Activated CD4-positive, alpha-beta memory T cell treated with anti-CD3 and anti-CD28 coated beads, Interleukin-2, amount 10 ng/mL, durations not matched to agents 7 days and 5 days (primary cell): Measurements from ENCODE around the gene DRD1. TPM values are rescaled to one million over a fixed set of nuclear protein-coding genes. Genes with fewer than 3 reads are reported as not detected.

Experiments
- CTCF ChIA-PET: fragments of 350-600 bp; sonication (Branson Sonifier 250); formaldehyde crosslinking; loops from one replicate; lab custom pipeline; 2021; ENCODE audit warnings: antibody characterized with exemption, inconsistent platforms; lab: Charles Lee
- POLR2A ChIA-PET: fragments of 350-600 bp; sonication (Branson Sonifier 250); formaldehyde crosslinking; loops from one replicate; lab custom pipeline; 2021; ENCODE audit warnings: antibody characterized with exemption; lab: Charles Lee
- DNase-seq: peaks from one replicate; pipeline ENCODE4 v3.0.0-alpha.2; 2020
- H3K27ac Mint-ChIP-seq: one replicate; pipeline ENCODE4 v1.8.0; 2021; ENCODE audit warnings: mild to moderate bottlenecking, mixed read lengths
- H3K27me3 Mint-ChIP-seq: one replicate; pipeline ENCODE4 v1.8.0; 2021; ENCODE audit warnings: mixed read lengths
- H3K36me3 Mint-ChIP-seq: one replicate; pipeline ENCODE4 v1.8.0; 2021; ENCODE audit warnings: low read depth, mixed read lengths
- H3K4me1 Mint-ChIP-seq: one replicate; pipeline ENCODE4 v1.8.0; 2021; ENCODE audit warnings: mixed read lengths
- H3K4me3 Mint-ChIP-seq: one replicate; pipeline ENCODE4 v1.8.0; 2021; ENCODE audit warnings: mild to moderate bottlenecking, mixed read lengths
- H3K9me3 Mint-ChIP-seq: one replicate; pipeline ENCODE4 v1.8.0; 2021; ENCODE audit warnings: mixed read lengths
- total RNA-seq, 2 experiments: library from RNA; stranded (reverse); gene quantifications; one replicate each; pipeline ENCODE4 v1.2.3, GENCODE V29; 2021

DRD1 gene
- total RNA-seq, 2 experiments from 2014 or later, result not detected

DNA sequence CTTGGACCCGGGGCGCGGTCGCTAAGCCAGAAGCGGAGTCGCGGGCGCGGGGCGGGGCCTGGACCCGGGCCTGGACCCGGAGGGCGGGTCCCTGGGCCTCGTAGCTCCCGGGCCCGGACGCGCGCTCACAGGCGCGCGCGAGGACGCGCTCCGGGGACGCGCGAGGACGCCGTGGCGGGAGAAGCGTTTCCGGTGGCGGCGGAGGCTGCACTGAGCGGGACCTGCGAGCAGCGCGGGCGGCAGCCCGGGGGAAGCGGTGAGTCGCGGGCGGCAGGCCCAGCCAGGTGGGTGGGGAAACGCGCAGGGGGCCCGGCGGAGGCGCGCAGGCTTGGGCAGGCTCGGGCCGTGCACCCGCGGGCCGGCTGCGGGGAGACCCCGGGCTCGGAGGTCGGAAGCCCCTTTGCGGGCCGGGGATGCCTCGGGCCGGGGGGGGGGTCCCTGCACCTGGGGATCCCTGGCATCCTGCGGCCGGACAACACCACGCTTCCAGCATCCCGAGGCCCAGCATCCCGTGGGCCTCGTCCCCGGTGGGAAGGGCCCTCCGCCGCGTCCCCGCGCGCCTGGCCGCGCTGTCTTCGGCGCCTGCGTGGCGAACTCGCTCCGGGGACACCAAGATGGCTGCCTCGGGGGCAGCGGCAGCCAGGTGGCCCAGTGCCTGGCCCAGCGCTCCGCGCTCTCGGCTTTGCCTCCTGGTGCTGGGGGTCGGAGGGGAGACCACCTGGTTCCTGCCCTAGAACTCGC is 34.6 kb upstream of the DRD1 start, which contains the start of gene SFXN1:
Gene SFXN1, plus strand, starts transcription at position 177 of the 741 bp plus-strand sequence. CDS start 13,544 bp downstream, outside the sequence.
- H3K36me3 Mint-ChIP-seq, result peaks cover 49% of the 10 kb centered on the region
- peaks cover 11% of the 10 kb centered on the region for H3K27me3 Mint-ChIP-seq
- CTCF ChIA-PET, result interaction anchor here (0.9 to 3.8 kb wide), 2 partner anchors 14 to 222 kb away, joined by 3 to 24 read pairs; no protein-coding TSS in a partner anchor
- H3K27ac Mint-ChIP-seq, result peak within 1 kb of the TSS; percentile 84
- peak; percentile 87 for DNase-seq
- H3K9me3 Mint-ChIP-seq, result no peaks in the 10 kb centered on the region
- peaks cover 44% of the 10 kb centered on the region for H3K4me1 Mint-ChIP-seq
- POLR2A ChIA-PET, result interaction anchor here (0.6 to 4.2 kb wide), 12 partner anchors 8 to 177 kb away, joined by 3 to 97 read pairs (median 3); no protein-coding TSS in a partner anchor
- peak within 1 kb of the TSS; percentile 89 for H3K4me3 Mint-ChIP-seq

DNA sequence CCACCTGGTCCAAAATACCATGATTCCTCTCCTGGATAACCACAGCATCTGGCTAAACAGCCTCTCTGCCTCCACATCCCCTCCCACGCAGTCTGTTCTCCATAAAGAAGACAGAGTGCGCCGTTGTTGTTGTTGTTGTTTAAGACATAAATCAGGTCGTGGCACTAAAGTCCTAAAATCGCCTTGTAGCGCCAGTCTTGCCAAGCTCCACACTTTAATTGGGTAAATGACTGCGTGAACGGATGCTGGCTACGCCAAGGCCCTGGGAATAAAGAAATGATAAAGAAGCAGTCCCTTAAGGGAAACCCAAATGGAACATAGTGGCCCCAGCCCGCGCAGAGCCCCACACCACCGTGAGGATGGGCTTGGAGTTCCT is 34.0 kb upstream of the DRD1 start:
- H3K4me3 Mint-ChIP-seq, result peak overlapping the region; percentile 76
- peak overlapping the region; percentile 67 for H3K27ac Mint-ChIP-seq
- peaks cover 11% of the 10 kb centered on the region for H3K27me3 Mint-ChIP-seq
- POLR2A ChIA-PET, result interaction anchor here (0.6 to 4.2 kb wide), 11 partner anchors 8 to 178 kb away, joined by 3 to 97 read pairs (median 3); no protein-coding TSS in a partner anchor
- H3K36me3 Mint-ChIP-seq, result peaks cover 43% of the 10 kb centered on the region
- CTCF ChIA-PET, result interaction anchor here (3.8 kb wide), 1 partner anchor 13 kb away, joined by 24 read pairs; no protein-coding TSS in a partner anchor
- no peaks in the 10 kb centered on the region for H3K9me3 Mint-ChIP-seq
- no peak for DNase-seq
- peaks cover 38% of the 10 kb centered on the region for H3K4me1 Mint-ChIP-seq

DNA sequence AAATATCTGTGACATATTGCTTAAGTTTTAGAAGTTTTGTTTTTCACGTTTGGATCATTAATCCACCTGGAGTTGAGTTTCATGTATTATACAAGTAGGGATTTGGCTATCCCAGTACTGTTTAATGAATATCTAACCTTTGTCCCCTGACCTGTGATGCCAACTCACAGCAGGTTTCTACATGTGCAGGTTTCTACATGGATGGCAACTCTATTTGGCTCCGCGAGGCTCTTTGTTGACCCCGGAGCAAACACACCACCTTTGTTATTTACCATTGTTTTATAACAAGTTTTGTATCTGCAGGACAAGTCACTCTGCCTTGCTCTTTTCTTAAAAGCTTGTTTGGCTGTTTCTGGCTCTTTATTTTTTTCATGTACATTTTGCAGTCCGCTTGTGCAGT is 33.5 kb upstream of the DRD1 start:
- H3K36me3 Mint-ChIP-seq, result peaks cover 38% of the 10 kb centered on the region
- no peak overlapping the region for H3K27ac Mint-ChIP-seq
- H3K27me3 Mint-ChIP-seq, result peaks cover 11% of the 10 kb centered on the region
- no peaks in the 10 kb centered on the region for H3K9me3 Mint-ChIP-seq
- peaks cover 34% of the 10 kb centered on the region for H3K4me1 Mint-ChIP-seq
- H3K4me3 Mint-ChIP-seq, result peak overlapping the region; percentile 42
- POLR2A ChIA-PET, result interaction anchor here (0.9 to 4.2 kb wide), 7 partner anchors 9 to 179 kb away, joined by 3 to 97 read pairs (median 4); no protein-coding TSS in a partner anchor
- CTCF ChIA-PET, result interaction anchor here (3.8 kb wide), 1 partner anchor 13 kb away, joined by 24 read pairs; no protein-coding TSS in a partner anchor
- no peak for DNase-seq

GRCh38 chr5:175475248-175475647 is 31.3 kb upstream of the DRD1 start:
- no peak overlapping the region for H3K27ac Mint-ChIP-seq
- peaks cover 16% of the 10 kb centered on the region for H3K36me3 Mint-ChIP-seq

DNA sequence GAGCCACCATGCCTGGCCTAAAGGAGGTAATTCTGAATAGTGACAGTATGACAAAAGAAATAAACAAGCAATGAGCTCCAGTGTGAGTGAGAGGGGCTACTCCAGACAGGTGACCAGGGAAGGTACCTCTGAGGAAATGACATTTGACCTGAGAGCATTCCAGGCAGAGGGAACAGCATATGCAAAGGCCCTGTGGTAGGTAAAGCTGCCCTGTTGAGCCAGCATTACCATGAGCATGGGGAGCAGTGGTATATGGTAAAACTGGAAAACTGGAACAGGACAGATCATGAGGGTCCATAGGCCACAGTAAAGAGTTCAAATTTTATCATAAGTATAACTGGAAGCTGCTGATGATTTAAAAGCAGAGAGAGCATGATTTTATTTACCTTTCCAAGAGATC is 28.4 kb upstream of the DRD1 start:
- peaks cover 2% of the 10 kb centered on the region for H3K36me3 Mint-ChIP-seq
- no peak for DNase-seq
- POLR2A ChIA-PET, result no interaction called here
- no peak overlapping the region for H3K27ac Mint-ChIP-seq
- H3K9me3 Mint-ChIP-seq, result no peaks in the 10 kb centered on the region
- H3K27me3 Mint-ChIP-seq, result peaks cover 14% of the 10 kb centered on the region
- H3K4me1 Mint-ChIP-seq, result peaks cover 14% of the 10 kb centered on the region
- H3K4me3 Mint-ChIP-seq, result no peak overlapping the region
- CTCF ChIA-PET, result interaction anchor here (1.8 kb wide), 1 partner anchor 8 kb away, joined by 4 read pairs; no protein-coding TSS in a partner anchor

More at GRCh38 chr5:175475248-175475647, 31.3 kb upstream of the DRD1 start:
- Mint-ChIP-seq H3K27me3 (peaks cover 13% of the 10 kb centered on the region), H3K4me1 (peaks cover 21% of the 10 kb centered on the region), H3K9me3 (no peaks in the 10 kb centered on the region), H3K4me3 (no peak overlapping the region)
- ChIA-PET POLR2A (interaction anchor here (1.3 kb wide), 1 partner anchor 11 kb away, joined by 7 read pairs; no protein-coding TSS in a partner anchor), CTCF (interaction anchor here (3.8 kb wide), 1 partner anchor 10 kb away, joined by 24 read pairs; no protein-coding TSS in a partner anchor)
- no peak for DNase-seq

DNA sequence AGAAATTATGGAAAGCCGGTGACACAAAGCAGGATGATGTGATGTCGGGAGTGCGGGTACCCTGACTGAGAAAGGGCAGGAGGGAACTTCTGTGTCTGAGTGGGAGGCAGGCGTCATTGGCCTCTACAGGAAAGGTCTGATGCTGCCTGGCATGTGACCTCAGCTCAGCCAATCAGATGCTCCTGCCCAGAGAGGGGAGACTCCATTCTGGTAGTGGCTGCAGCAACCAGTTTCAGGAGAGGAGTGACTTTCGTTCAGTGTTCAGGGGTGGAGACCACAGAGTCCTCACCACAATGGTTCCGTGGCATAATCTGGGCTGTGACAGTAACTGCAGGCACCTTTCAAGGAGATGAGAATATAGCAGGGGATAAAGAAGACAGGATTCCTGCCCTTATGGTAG is 27.6 kb upstream of the DRD1 start:
- ChIA-PET POLR2A (no interaction called here), CTCF (no interaction called here)
- peaks cover 14% of the 10 kb centered on the region for H3K4me1 Mint-ChIP-seq
- H3K27ac Mint-ChIP-seq, result no peak overlapping the region
- peak; percentile 55 for DNase-seq
- peaks cover 14% of the 10 kb centered on the region for H3K27me3 Mint-ChIP-seq
- H3K36me3 Mint-ChIP-seq, result peaks cover 2% of the 10 kb centered on the region
- no peak overlapping the region for H3K4me3 Mint-ChIP-seq
- no peaks in the 10 kb centered on the region for H3K9me3 Mint-ChIP-seq

DNA sequence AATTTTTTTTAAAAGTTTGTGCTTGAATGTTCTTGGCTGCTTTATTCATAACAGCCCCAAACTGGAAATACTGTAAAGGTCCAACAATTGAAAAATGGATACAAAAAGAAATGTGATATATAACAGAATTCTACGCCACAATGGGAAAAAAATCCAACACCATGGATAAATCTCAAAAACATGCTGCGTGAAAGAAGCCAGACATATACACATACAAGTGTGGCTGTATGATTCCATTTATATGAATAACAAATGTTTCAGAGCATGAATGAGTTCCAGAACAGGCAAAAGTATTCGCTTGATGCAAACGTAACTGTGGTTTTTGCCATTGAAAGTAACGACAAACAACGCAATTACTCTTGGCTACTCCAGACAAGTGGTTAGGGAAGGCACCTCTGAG is 27.2 kb upstream of the DRD1 start:
- CTCF ChIA-PET, result no interaction called here
- DNase-seq, result no peak
- peaks cover 2% of the 10 kb centered on the region for H3K36me3 Mint-ChIP-seq
- H3K27ac Mint-ChIP-seq, result no peak overlapping the region
- POLR2A ChIA-PET, result no interaction called here
- H3K4me3 Mint-ChIP-seq, result no peak overlapping the region
- peaks cover 12% of the 10 kb centered on the region for H3K4me1 Mint-ChIP-seq
- H3K27me3 Mint-ChIP-seq, result peaks cover 11% of the 10 kb centered on the region
- no peaks in the 10 kb centered on the region for H3K9me3 Mint-ChIP-seq

DNA sequence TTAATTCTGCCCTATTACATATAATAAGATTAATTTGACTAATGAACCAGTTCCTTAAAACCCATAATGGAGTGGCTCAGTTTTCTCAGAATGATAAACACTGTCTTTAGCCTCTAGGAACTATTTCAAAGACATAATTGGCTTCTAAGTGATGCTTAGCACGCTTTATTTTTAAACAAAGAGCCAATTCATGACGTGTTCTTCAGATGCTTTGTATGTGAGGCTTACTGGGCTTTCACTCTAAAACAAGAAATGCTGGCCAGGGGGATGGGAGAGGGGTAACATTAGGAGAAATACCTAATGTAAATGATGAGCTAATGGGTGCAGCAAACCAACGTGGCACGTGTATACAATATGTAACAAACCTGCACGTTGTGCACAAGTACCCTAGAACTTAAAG is 26.8 kb upstream of the DRD1 start:
- H3K27ac Mint-ChIP-seq, result no peak overlapping the region
- H3K4me3 Mint-ChIP-seq, result no peak overlapping the region
- peaks cover 9% of the 10 kb centered on the region for H3K4me1 Mint-ChIP-seq
- POLR2A ChIA-PET, result no interaction called here
- no peak for DNase-seq
- CTCF ChIA-PET, result no interaction called here
- no peaks in the 10 kb centered on the region for H3K9me3 Mint-ChIP-seq
- H3K36me3 Mint-ChIP-seq, result peaks cover 2% of the 10 kb centered on the region
- peaks cover 11% of the 10 kb centered on the region for H3K27me3 Mint-ChIP-seq

GRCh38 chr5:175469916-175470315 is 25.9 kb upstream of the DRD1 start:
- POLR2A ChIA-PET, result interaction anchor here (1.5 kb wide), 1 partner anchor 8 kb away, joined by 3 read pairs; the partner anchor contains the start of gene SFXN1

GRCh38 chr5:175468892-175469291 is 24.9 kb upstream of the DRD1 start:
- no peaks in the 10 kb centered on the region for H3K36me3 Mint-ChIP-seq
- CTCF ChIA-PET, result interaction anchor here (1.1 kb wide), 1 partner anchor 10 kb away, joined by 3 read pairs; no protein-coding TSS in a partner anchor
- H3K4me3 Mint-ChIP-seq, result no peak overlapping the region
- H3K4me1 Mint-ChIP-seq, result peaks cover 16% of the 10 kb centered on the region
- no peak overlapping the region for H3K27ac Mint-ChIP-seq
- POLR2A ChIA-PET, result interaction anchor here (1.5 kb wide), 1 partner anchor 9 kb away, joined by 3 read pairs; the partner anchor contains the start of gene SFXN1
- DNase-seq, result no peak
- H3K27me3 Mint-ChIP-seq, result peaks cover 4% of the 10 kb centered on the region
- no peaks in the 10 kb centered on the region for H3K9me3 Mint-ChIP-seq

More at GRCh38 chr5:175469916-175470315, 25.9 kb upstream of the DRD1 start:
- peaks cover 2% of the 10 kb centered on the region for H3K36me3 Mint-ChIP-seq
- peaks cover 10% of the 10 kb centered on the region for H3K4me1 Mint-ChIP-seq
- no peak for DNase-seq
- H3K4me3 Mint-ChIP-seq, result no peak overlapping the region
- no peak overlapping the region for H3K27ac Mint-ChIP-seq
- no peaks in the 10 kb centered on the region for H3K9me3 Mint-ChIP-seq
- H3K27me3 Mint-ChIP-seq, result peaks cover 11% of the 10 kb centered on the region
- CTCF ChIA-PET, result no interaction called here

DNA sequence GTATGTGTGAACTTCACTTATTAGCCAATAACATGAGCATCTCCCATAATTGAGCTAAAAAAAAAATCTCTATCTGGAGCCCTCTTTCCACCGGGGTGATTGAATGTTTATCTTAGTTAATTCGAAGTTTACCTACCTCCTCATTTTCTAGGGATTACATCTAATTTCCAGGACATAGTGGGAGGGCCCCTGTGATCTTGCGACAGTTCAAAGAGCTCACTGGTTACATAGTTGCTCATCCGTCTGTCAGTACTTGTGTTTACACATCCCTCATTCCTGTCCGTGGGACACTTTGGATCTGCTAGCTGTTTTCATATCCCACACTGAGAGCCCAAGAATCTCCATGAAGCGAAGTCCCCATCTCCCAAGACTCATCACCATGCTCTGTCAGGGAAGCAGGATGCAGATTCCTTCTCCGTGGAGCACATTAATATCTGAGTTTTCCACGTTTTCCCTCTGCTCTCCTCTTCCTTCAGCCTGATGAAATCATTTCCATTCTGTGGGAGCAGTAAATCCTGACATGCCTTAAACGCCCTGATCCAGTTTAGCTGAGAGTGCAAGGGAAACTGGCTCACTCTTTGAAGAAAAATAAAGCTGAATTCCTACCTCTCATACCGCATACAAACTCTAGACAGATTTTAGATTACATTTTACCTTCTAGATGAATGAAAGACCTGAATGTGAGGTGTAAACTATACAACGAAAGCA is 24.2 kb upstream of the DRD1 start:
- POLR2A ChIA-PET, result interaction anchor here (1.1 kb wide), 1 partner anchor 10 kb away, joined by 3 read pairs; the partner anchor contains the start of gene SFXN1
- Mint-ChIP-seq H3K36me3 (no peaks in the 10 kb centered on the region), H3K27ac (no peak overlapping the region), H3K9me3 (no peaks in the 10 kb centered on the region), H3K27me3 (peaks cover 3% of the 10 kb centered on the region), H3K4me1 (peaks cover 16% of the 10 kb centered on the region), H3K4me3 (no peak overlapping the region)
- CTCF ChIA-PET, result interaction anchor here (1.1 kb wide), 1 partner anchor 9 kb away, joined by 3 read pairs; no protein-coding TSS in a partner anchor
- no peak for DNase-seq

DNA sequence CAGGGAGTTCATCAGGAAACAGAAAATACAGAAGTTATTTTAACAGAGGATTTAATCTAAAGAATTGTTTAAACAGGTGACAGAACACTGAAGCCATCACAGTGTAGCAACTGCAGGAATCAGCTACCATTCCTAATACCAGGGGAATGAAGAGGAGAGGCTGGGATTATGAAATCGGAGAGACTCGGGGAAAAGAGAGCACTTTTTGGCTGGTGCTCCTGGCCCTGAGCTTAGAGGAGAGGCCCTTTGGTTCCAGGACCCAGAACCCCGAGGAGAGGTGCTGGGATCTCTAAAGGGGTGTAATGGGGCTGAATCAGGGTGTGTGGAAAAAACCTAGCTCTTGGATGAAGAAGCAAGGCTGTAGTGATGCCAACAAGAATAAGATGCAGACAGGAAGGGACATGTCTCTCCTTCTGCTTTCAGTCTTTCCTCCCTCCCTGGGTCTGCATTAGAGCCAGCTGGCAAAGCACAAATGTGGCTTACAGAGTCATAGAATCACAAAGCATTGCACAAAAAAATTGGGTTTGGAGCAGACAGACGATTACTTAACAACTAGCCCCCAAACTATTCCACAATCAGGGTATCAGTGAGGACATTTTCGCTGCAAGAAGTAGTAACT is 22.8 kb upstream of the DRD1 start:
- ChIA-PET POLR2A (interaction anchor here (1.0 to 1.3 kb wide), 2 partner anchors 11 to 13 kb away, joined by 3 to 8 read pairs; partner anchors contain the start of gene SFXN1), CTCF (interaction anchor here (1.1 kb wide), 1 partner anchor 14 kb away, joined by 3 read pairs; no protein-coding TSS in a partner anchor)
- Mint-ChIP-seq H3K4me3 (no peak overlapping the region), H3K36me3 (no peaks in the 10 kb centered on the region), H3K27me3 (peaks cover 3% of the 10 kb centered on the region), H3K27ac (no peak overlapping the region), H3K4me1 (peaks cover 13% of the 10 kb centered on the region), H3K9me3 (no peaks in the 10 kb centered on the region)
- no peak for DNase-seq
